Spinal cord (tissue), 10 donors: ENCODE data around the gene HDAC4. TPM values are rescaled to one million over a fixed set of nuclear protein-coding genes. Genes with fewer than 3 reads are reported as not detected.

Experiments used
- DNase-seq, 6 donors: peaks; one replicate each; pipeline versions ENCODE4 v3.0.0 to v3.0.0-alpha.2; 2013 to 2015; ENCODE audit warnings: low spot score in 6 of 6, low read depth in 4 of 6
- H3K27ac ChIP-seq: one replicate; pipeline ENCODE4 v1.5.1; 2013; ENCODE audit warnings: low read depth, low read length, control low read depth
- H3K27me3 ChIP-seq: one replicate; pipeline ENCODE4 v1.6.1; 2013; ENCODE audit warnings: low read length; ENCODE audit not compliant: control insufficient read depth, insufficient read depth
- H3K36me3 ChIP-seq: one replicate; pipeline ENCODE4 v1.6.1; 2013; ENCODE audit warnings: low read length; ENCODE audit not compliant: control insufficient read depth, insufficient read depth
- H3K4me1 ChIP-seq: one replicate; pipeline ENCODE4 v1.6.1; 2013; ENCODE audit warnings: low read length; ENCODE audit not compliant: control insufficient read depth, insufficient read depth
- H3K4me3 ChIP-seq: one replicate; pipeline ENCODE4 v1.5.1; 2013; ENCODE audit warnings: low read depth, low read length, control low read depth
- H3K9me3 ChIP-seq: one replicate; pipeline ENCODE4 v1.6.1; 2013; ENCODE audit warnings: low read length; ENCODE audit not compliant: control insufficient read depth, insufficient read depth
- WGBS: methylation state at CpG from one replicate; pipeline ENCODE4 v1.1.5; 2013; ENCODE audit warnings: missing lambda C conversion rate; ENCODE audit not compliant: insufficient coverage; 5-methylcytosine and 5-hydroxymethylcytosine counted together
- polyA plus RNA-seq, 2 donors: library from polyadenylated mRNA; unstranded; fragments of 120-200 nt; gene quantifications; one replicate each; pipeline ENCODE4 v1.2.1, GENCODE V29; 2013; ENCODE audit not compliant: insufficient read length in 2 of 2
- total RNA-seq, 2 donors: library from RNA; depleted of rRNA in 1 of 2; stranded (reverse); fragments of 120-200 nt in 1 of 2; fragments of >200 nt in 1 of 2; gene quantifications; one replicate each; pipeline versions ENCODE4 v1.2.3 to v1.2.4, GENCODE V29; 2013 to 2014
- donor health status: healthy.

Gene HDAC4
- total and polyA plus RNA-seq, 4 donors, result 20.7 to 35.3 (median 25.4) TPM

- H3K27ac ChIP-seq, result peak overlapping the region; percentile 76
- H3K36me3 ChIP-seq, result no peaks in the 10 kb centered on the region
- no peaks in the 10 kb centered on the region for H3K9me3 ChIP-seq
- DNase-seq, result peak in 3 of 6 donors; percentile 30 to 86 (median 69)
- peaks cover 37% of the 10 kb centered on the region for H3K4me1 ChIP-seq
- H3K4me3 ChIP-seq, result peak overlapping the region; percentile 52
- WGBS, result 4% methylated on average over 5 of the region's 8 CpGs
- no peaks in the 10 kb centered on the region for H3K27me3 ChIP-seq
Observed at GRCh38 chr2:239399433-239399920, 1.3 kb downstream of the HDAC4 start.

GRCh38 chr2:239398521-239398921 is 2.3 kb downstream of the HDAC4 start:
- H3K9me3 ChIP-seq, result no peaks in the 10 kb centered on the region
- 15% methylated on average over 9 of the region's 10 CpGs for WGBS
- H3K27me3 ChIP-seq, result no peaks in the 10 kb centered on the region
- peak in 2 of 6 donors; percentile 48 to 60 for DNase-seq
- H3K27ac ChIP-seq, result peak overlapping the region; percentile 76
- peaks cover 44% of the 10 kb centered on the region for H3K4me1 ChIP-seq
- peak overlapping the region; percentile 52 for H3K4me3 ChIP-seq
- no peaks in the 10 kb centered on the region for H3K36me3 ChIP-seq

- H3K36me3 ChIP-seq, result no peaks in the 10 kb centered on the region
- WGBS, result 21% methylated on average over 7 of the region's 16 CpGs
- peaks cover 49% of the 10 kb centered on the region for H3K4me1 ChIP-seq
- no peaks in the 10 kb centered on the region for H3K27me3 ChIP-seq
- H3K27ac ChIP-seq, result peak overlapping the region; percentile 76
- H3K4me3 ChIP-seq, result peak overlapping the region; percentile 52
- no peaks in the 10 kb centered on the region for H3K9me3 ChIP-seq
- peak in 1 of 6 donors; percentile 60 for DNase-seq
Observed at GRCh38 chr2:239397931-239398471, 2.8 kb downstream of the HDAC4 start.

GRCh38 chr2:239396881-239397681 is 3.7 kb downstream of the HDAC4 start:
- H3K9me3 ChIP-seq, result no peaks in the 10 kb centered on the region
- peaks cover 57% of the 10 kb centered on the region for H3K4me1 ChIP-seq
- H3K27me3 ChIP-seq, result no peaks in the 10 kb centered on the region
- H3K36me3 ChIP-seq, result peaks cover 3% of the 10 kb centered on the region
- DNase-seq, result peak in 1 of 6 donors; percentile 56
- H3K27ac ChIP-seq, result no peak overlapping the region
- H3K4me3 ChIP-seq, result no peak overlapping the region
- 73% methylated on average over 16 of the region's 19 CpGs for WGBS

GRCh38 chr2:239395524-239395923 is 5.3 kb downstream of the HDAC4 start:
- WGBS, result 100% methylated on average over 1 of the region's 6 CpGs
- peaks cover 68% of the 10 kb centered on the region for H3K4me1 ChIP-seq

GRCh38 chr2:239394978-239395377 is 5.8 kb downstream of the HDAC4 start:
- Histone ChIP-seq H3K4me1 (peaks cover 69% of the 10 kb centered on the region), H3K27ac (no peak overlapping the region), H3K9me3 (no peaks in the 10 kb centered on the region), H3K27me3 (no peaks in the 10 kb centered on the region), H3K4me3 (no peak overlapping the region), H3K36me3 (peaks cover 15% of the 10 kb centered on the region)
- WGBS, result 67% methylated on average over 1 of the region's 1 CpG
- DNase-seq, result no peak

More at GRCh38 chr2:239395524-239395923, 5.3 kb downstream of the HDAC4 start:
- no peak overlapping the region for H3K27ac ChIP-seq
- H3K36me3 ChIP-seq, result peaks cover 13% of the 10 kb centered on the region
- H3K9me3 ChIP-seq, result no peaks in the 10 kb centered on the region
- no peak overlapping the region for H3K4me3 ChIP-seq
- no peaks in the 10 kb centered on the region for H3K27me3 ChIP-seq
- no peak for DNase-seq

GRCh38 chr2:239394346-239394945 is 6.4 kb downstream of the HDAC4 start:
- Histone ChIP-seq H3K4me3 (no peak overlapping the region), H3K27me3 (no peaks in the 10 kb centered on the region), H3K27ac (no peak overlapping the region), H3K4me1 (peaks cover 67% of the 10 kb centered on the region), H3K36me3 (peaks cover 19% of the 10 kb centered on the region), H3K9me3 (no peaks in the 10 kb centered on the region)
- 36% methylated on average over 8 of the region's 11 CpGs for WGBS
- peak in 1 of 6 donors; percentile 58 for DNase-seq

- H3K9me3 ChIP-seq, result no peaks in the 10 kb centered on the region
- 66% methylated on average over 2 of the region's 3 CpGs for WGBS
- H3K27ac ChIP-seq, result no peak overlapping the region
- H3K4me1 ChIP-seq, result peaks cover 63% of the 10 kb centered on the region
- H3K36me3 ChIP-seq, result peaks cover 24% of the 10 kb centered on the region
- H3K27me3 ChIP-seq, result no peaks in the 10 kb centered on the region
- H3K4me3 ChIP-seq, result no peak overlapping the region
- peak in 1 of 6 donors; percentile 76 for DNase-seq
Observed at GRCh38 chr2:239393941-239394340, 6.9 kb downstream of the HDAC4 start.

- Histone ChIP-seq H3K9me3 (no peaks in the 10 kb centered on the region), H3K27me3 (no peaks in the 10 kb centered on the region), H3K4me1 (peaks cover 59% of the 10 kb centered on the region), H3K4me3 (no peak overlapping the region), H3K36me3 (peaks cover 28% of the 10 kb centered on the region), H3K27ac (no peak overlapping the region)
- WGBS, result 49% methylated on average over 6 of the region's 7 CpGs
- DNase-seq, result no peak
Observed at GRCh38 chr2:239393388-239393940, 7.4 kb downstream of the HDAC4 start.
